PFSK-1 (cell line): ENCODE results near the gene DCAF11.

Source experiments
- FOXP2 ChIP-seq: optimal IDR thresholded peaks from 2 replicates; pipeline ENCODE3; 2011; ENCODE audit warnings: borderline replicate concordance, control low read depth, inconsistent platforms; ENCODE audit not compliant: insufficient read depth; ENCODE audit errors: extremely low read length, extremely low read depth
- POLR2AphosphoS5 ChIP-seq: IDR thresholded peaks from 2 replicates; pipeline ENCODE4 v1.6.1; 2012; ENCODE audit warnings: low read depth, mild to moderate bottlenecking, control low read depth, low read length, moderate library complexity
- SIN3A ChIP-seq: IDR thresholded peaks from 2 replicates; pipeline ENCODE4 v1.6.1; 2012; ENCODE audit warnings: mild to moderate bottlenecking, low read length, moderate library complexity, borderline replicate concordance; ENCODE audit not compliant: insufficient read depth
- TAF1 ChIP-seq: IDR thresholded peaks from 2 replicates; pipeline ENCODE4 v1.6.1; 2012; ENCODE audit warnings: low read length, control low read depth, borderline replicate concordance; ENCODE audit not compliant: insufficient read depth
- TF ChIP-seq, protein P1 (sequence below), 2 experiments: IDR thresholded peaks; 2 replicates each; pipeline versions ENCODE4 v1.6.1 to v1.8.0; 2011 to 2012; ENCODE audit warnings: low read depth in 2 of 2, low read length in 2 of 2, control low read depth in 1 of 2, inconsistent platforms in 1 of 2, mild to moderate bottlenecking in 1 of 2, moderate library complexity in 1 of 2; ENCODE audit not compliant: insufficient read depth in 1 of 2

DNA sequence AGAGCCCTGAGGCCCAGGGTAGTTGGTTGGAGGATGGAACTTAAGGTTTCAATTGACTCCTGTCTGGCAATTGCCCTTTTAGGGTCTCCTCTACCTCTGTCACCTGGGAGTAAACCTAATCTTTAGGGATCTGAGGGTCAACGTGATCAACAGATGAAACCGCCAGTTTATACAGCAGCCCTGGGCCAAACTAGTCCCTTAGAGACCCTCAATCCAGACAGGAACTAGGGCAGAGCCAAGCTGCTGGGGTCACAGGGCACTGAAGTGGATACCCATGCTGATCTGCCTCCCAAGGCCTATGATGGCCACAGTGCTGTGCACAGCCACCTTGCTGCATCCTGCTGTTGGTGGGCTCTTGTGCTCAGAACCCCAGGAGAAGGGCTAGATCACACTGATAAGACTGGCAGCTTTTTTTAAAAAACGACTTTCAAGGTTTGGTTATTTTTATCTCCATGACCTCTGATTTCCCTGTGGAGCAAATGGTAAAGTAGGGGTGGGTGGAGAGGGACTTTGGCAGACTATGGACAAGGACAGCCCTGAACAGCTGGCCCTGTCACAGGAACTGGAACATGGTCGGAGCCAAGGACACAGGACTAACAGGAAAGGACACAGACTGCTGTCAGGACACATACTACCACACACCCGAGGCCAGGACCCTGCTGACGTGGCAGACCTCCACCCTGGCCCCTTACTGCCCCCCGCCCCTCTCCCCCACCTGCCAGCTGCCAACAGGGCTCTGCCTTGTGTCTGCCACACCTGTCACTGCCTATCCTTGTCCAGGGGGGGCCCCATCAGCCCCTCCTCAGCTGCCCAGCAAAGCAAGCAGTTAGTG lies 16.4 kb downstream of the DCAF11 start:
- TF ChIP-seq POLR2AphosphoS5 (no peak), FOXP2 (no peak), SIN3A (no peak), TAF1 (no peak)
- TF ChIP-seq, protein P1, sequence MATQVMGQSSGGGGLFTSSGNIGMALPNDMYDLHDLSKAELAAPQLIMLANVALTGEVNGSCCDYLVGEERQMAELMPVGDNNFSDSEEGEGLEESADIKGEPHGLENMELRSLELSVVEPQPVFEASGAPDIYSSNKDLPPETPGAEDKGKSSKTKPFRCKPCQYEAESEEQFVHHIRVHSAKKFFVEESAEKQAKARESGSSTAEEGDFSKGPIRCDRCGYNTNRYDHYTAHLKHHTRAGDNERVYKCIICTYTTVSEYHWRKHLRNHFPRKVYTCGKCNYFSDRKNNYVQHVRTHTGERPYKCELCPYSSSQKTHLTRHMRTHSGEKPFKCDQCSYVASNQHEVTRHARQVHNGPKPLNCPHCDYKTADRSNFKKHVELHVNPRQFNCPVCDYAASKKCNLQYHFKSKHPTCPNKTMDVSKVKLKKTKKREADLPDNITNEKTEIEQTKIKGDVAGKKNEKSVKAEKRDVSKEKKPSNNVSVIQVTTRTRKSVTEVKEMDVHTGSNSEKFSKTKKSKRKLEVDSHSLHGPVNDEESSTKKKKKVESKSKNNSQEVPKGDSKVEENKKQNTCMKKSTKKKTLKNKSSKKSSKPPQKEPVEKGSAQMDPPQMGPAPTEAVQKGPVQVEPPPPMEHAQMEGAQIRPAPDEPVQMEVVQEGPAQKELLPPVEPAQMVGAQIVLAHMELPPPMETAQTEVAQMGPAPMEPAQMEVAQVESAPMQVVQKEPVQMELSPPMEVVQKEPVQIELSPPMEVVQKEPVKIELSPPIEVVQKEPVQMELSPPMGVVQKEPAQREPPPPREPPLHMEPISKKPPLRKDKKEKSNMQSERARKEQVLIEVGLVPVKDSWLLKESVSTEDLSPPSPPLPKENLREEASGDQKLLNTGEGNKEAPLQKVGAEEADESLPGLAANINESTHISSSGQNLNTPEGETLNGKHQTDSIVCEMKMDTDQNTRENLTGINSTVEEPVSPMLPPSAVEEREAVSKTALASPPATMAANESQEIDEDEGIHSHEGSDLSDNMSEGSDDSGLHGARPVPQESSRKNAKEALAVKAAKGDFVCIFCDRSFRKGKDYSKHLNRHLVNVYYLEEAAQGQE (IDR thresholded peaks at IDR 0.05; ENCODE audit: insufficient read depth in 1 of 2, low read depth in 2 of 2, low read length in 2 of 2), result no peak
